GM12872 (cell line): ENCODE data around the gene UBE2E1.

Experiments used
- CTCF ChIP-seq: IDR thresholded peaks from 3 replicates; pipeline ENCODE4 v1.5.1; 2011; ENCODE audit warnings: low read depth, mild to moderate bottlenecking, low read length, moderate library complexity; ENCODE audit not compliant: insufficient read depth

The UBE2E1 gene

GRCh38 chr3:23796518-23796917 is 9.2 kb upstream of the UBE2E1 start:
- TF ChIP-seq CTCF = no peak

- TF ChIP-seq CTCF = no peak
Measured at GRCh38 chr3:23797491-23797890, 8.3 kb upstream of the UBE2E1 start.

- no peak for TF ChIP-seq CTCF
Measured at GRCh38 chr3:23798456-23798855, 7.3 kb upstream of the UBE2E1 start.

GRCh38 chr3:23798876-23799275 is 6.9 kb upstream of the UBE2E1 start:
- no peak for TF ChIP-seq CTCF

DNA sequence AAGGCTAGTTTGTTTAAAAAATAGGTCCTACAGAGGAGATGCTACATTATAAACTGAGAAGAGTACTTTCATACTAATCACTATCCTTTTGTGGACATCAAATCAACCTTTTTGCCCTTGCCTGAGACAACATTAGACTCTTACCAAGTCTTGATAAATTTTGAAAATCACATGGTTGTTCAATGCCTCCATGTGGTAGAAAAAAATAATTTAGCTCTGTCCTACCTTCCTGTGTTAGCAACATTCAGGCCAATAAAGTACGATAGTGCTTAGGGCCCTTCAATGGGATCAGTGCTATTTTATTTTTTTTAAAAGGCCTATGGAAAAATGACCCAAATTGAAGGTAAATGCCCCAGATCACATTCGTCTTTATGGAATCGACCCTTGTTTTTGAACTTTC is 5.0 kb upstream of the UBE2E1 start:
- TF ChIP-seq CTCF = no peak

- no peak for TF ChIP-seq CTCF
Measured at GRCh38 chr3:23804441-23805209, 1.1 kb upstream of the UBE2E1 start.

DNA sequence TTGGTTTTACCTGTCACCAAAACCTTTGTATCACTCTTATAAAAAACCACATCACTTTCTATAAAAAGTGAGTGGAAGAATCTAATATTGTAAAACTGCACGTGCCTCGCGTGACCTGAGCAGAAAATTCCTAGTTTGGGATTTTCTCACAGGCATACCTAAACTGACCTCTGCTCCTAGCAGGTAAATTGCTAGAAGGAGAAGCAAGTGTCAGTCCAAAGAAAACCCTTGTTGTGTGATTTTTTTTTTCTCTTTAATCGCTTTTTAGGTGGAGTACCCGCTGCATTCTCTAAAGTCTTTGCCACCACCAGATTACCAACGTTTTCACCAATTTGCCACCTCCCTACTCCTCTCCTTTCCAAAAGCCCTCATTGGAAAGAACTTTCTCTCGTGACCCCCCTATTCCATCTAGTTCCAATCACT is 534 bp upstream of the UBE2E1 start:
- TF ChIP-seq CTCF = no peak
